Epithelial cell of proximal tubule (primary cell): ENCODE measurements around the gene ISY1. TPM values are rescaled to one million over a fixed set of nuclear protein-coding genes. Genes with fewer than 3 reads are reported as not detected.
A peak's percentile ranks its signal among the peaks of the same experiment; 100 is the strongest.

Experiments used
- DNase-seq: peaks from one replicate; pipeline ENCODE4 v3.0.0-alpha.2; 2011; ENCODE audit warnings: low read depth
- H3K4me3 ChIP-seq: 2 replicates; pipeline ENCODE4 v1.5.1; 2011; ENCODE audit warnings: low read depth, mild to moderate bottlenecking, low read length
- total RNA-seq: library from RNA; depleted of rRNA; stranded (reverse); fragments of >200 nt; gene quantifications from 2 replicates; pipeline ENCODE4 v1.2.3, GENCODE V29; 2015
- TF ChIP-seq, protein P1 (sequence below): conservative IDR thresholded peaks from 2 replicates; pipeline ENCODE4 v1.5.1; 2012; ENCODE audit warnings: low read depth, mild to moderate bottlenecking, low read length

Gene ISY1
- total RNA-seq, 1 donor from 2014 or later = 7.8 TPM

DNA sequence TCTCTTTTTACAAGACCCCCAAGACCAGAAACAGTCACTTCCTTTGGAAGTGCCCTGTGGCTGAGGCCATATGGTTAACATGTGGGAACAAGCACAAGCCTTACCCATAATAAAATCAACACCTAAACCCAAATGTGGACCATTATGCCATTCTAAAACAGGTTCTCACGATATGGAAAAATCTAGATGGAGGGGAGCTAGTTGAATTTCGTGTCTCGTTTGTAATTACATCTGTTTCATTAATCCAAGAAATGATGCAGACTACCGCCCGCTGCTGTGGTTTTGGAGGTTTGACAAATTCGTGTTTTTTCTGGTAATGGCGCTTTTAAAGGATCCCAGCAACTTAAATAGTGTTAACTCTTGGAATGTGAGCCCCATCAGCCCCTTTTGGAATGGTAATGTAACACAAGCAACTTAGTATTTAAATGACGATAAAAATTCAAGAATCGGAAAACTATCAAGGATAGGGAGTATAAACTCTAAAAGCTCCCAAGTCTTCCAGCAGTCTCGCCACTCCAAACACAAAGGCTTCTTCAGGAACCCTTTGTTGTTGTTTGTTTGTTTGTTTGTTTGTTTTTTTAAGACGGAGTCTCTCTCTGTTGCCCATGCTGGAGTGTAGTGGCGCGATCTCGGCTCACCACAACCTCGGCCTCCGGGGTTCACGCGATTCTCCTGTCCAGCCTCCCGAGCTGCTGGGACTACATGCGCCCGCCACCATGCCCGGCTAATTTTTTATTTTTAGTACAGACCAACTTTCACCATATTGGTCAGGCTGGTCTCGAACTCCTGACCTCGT, 21.7 kb upstream of the ISY1 start:
- TF ChIP-seq, protein P1, sequence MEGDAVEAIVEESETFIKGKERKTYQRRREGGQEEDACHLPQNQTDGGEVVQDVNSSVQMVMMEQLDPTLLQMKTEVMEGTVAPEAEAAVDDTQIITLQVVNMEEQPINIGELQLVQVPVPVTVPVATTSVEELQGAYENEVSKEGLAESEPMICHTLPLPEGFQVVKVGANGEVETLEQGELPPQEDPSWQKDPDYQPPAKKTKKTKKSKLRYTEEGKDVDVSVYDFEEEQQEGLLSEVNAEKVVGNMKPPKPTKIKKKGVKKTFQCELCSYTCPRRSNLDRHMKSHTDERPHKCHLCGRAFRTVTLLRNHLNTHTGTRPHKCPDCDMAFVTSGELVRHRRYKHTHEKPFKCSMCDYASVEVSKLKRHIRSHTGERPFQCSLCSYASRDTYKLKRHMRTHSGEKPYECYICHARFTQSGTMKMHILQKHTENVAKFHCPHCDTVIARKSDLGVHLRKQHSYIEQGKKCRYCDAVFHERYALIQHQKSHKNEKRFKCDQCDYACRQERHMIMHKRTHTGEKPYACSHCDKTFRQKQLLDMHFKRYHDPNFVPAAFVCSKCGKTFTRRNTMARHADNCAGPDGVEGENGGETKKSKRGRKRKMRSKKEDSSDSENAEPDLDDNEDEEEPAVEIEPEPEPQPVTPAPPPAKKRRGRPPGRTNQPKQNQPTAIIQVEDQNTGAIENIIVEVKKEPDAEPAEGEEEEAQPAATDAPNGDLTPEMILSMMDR = no peak
- DNase-seq = no peak
- peak overlapping the region; percentile 87 for H3K4me3 ChIP-seq

DNA sequence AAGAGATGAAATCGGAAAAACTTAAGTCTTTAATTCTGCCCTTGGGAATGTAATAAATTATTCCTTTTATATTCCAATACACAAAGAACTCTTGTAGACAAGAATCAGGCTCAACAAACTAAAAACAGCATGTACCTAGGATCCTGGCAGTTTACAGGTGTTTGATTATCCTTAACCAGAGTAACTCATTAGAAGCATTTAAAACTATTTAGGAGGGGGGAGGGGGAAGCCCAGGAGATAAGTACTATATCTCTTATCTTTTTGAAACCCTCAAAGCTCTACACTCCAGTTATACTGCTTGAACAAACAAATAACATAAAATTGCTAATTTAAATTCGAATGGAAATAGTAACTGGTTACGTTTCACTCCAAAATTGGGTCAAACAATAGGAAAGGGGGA, 21.0 kb upstream of the ISY1 start:
- TF ChIP-seq, protein P1 = no peak

DNA sequence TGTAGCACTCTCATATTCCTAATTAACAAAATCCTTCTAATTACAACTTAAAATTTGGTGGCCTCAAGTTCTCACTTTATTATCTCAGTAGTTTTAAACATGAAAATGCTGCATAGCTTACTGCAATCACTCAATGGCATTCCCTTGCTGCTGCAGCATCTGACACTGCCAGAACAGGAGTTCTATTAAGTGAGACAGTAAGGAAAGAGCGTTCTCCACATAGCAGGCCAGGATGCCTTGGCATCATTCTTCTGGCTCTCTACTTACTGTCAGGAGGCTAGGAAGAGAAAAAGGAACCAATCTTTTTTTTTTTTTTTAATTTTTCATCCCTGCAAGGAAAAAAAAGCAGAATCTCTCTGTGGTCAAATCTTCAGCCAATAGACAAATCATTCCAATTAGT, 19.6 kb upstream of the ISY1 start:
- TF ChIP-seq, protein P1 = no peak
- no peak for DNase-seq
- peak overlapping the region; percentile 0 for H3K4me3 ChIP-seq

More for the DNA sequence above, 21.0 kb upstream of the ISY1 start:
- peak overlapping the region; percentile 87 for H3K4me3 ChIP-seq
- DNase-seq = no peak

DNA sequence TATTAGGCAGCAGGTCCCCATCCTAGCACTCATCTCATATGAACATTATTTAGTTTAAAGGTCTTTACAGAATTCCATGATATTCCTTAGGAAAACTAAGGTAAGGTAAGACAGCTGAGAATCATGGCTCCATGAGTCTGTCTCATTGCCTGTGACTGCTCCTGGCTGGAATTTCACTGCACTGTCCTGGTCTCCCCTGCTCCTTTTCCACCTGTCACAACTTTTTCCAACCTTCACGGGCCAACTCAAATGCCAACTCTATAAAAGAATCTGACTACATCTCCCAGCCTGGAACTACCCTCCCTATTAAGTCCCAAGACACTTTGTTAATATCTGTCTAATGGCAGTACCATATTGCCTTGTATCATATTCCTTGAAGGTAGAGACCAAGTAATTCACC, 15.2 kb upstream of the ISY1 start:
- no peak overlapping the region for H3K4me3 ChIP-seq
- DNase-seq = no peak
- TF ChIP-seq, protein P1 = no peak

- TF ChIP-seq, protein P1 = no peak
- no peak for DNase-seq
Measured at GRCh38 chr3:129173725-129174124, 12.9 kb upstream of the ISY1 start.

GRCh38 chr3:129173206-129173605, 12.3 kb upstream of the ISY1 start:
- DNase-seq = no peak
- TF ChIP-seq, protein P1 = no peak
- H3K4me3 ChIP-seq = no peak overlapping the region

More at GRCh38 chr3:129173725-129174124, 12.9 kb upstream of the ISY1 start:
- no peak overlapping the region for H3K4me3 ChIP-seq
